ENCODE measurements around the gene ADAM12. TPM values are rescaled to one million over a fixed set of nuclear protein-coding genes. Genes with fewer than 3 reads are reported as not detected.

The ADAM12 gene
- total RNA-seq, 1 donor from 2014 or later = 3.7 TPM

DNA sequence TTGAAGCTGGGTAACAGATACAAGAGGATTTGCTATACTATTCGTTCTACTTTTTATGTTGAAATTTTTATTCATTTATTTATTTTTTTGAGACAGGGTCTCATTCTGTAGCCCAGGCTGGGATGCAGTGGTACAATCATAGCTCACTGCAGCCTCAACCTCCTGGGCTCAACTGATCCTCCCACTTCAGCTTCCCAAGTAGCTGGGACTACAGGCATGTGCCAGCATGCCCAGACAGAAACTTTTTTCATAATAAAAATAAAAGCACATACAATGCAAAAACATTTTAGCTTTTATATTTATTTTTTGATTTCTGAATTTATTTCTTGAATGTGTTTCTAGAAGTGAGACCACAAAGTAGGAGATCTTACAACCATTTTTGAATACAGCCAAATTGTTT lies 420.7 kb downstream of the ADAM12 start:
- Histone ChIP-seq H3K36me3 (no peaks in the 10 kb centered on the region), H3K27me3 (no peaks in the 10 kb centered on the region), H3K27ac (no peak overlapping the region), H3K9me3 (no peaks in the 10 kb centered on the region), H3K4me1 (no peaks in the 10 kb centered on the region), H3K4me3 (no peak overlapping the region)
- TF ChIP-seq, protein P1, sequence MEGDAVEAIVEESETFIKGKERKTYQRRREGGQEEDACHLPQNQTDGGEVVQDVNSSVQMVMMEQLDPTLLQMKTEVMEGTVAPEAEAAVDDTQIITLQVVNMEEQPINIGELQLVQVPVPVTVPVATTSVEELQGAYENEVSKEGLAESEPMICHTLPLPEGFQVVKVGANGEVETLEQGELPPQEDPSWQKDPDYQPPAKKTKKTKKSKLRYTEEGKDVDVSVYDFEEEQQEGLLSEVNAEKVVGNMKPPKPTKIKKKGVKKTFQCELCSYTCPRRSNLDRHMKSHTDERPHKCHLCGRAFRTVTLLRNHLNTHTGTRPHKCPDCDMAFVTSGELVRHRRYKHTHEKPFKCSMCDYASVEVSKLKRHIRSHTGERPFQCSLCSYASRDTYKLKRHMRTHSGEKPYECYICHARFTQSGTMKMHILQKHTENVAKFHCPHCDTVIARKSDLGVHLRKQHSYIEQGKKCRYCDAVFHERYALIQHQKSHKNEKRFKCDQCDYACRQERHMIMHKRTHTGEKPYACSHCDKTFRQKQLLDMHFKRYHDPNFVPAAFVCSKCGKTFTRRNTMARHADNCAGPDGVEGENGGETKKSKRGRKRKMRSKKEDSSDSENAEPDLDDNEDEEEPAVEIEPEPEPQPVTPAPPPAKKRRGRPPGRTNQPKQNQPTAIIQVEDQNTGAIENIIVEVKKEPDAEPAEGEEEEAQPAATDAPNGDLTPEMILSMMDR (IDR thresholded peaks at IDR 0.05) = no peak
- TF ChIP-seq POLR2AphosphoS5 (IDR thresholded peaks at IDR 0.05; ENCODE audit: insufficient read depth in 1 of 2, low read depth in 1 of 2) = no peak
- no peak for TF ChIP-seq POLR2A (IDR thresholded peaks at IDR 0.05)
- no peak for DNase-seq (ENCODE audit: extremely low spot score in 2 of 2)
- intact Hi-C loops (cut with DNase I) = no loop called here

GRCh38 chr10:125964558-125964957 lies 423.7 kb downstream of the ADAM12 start:
- intact Hi-C loops (cut with DNase I) = no loop called here
- TF ChIP-seq, protein P1 (IDR thresholded peaks at IDR 0.05) = no peak
- TF ChIP-seq POLR2A (IDR thresholded peaks at IDR 0.05) = no peak
- no peak for TF ChIP-seq POLR2AphosphoS5 (IDR thresholded peaks at IDR 0.05; ENCODE audit: insufficient read depth in 1 of 2, low read depth in 1 of 2)
- H3K9me3 ChIP-seq = no peaks in the 10 kb centered on the region
- no peak for DNase-seq (ENCODE audit: extremely low spot score in 2 of 2)
- H3K27me3 ChIP-seq = no peaks in the 10 kb centered on the region
- H3K27ac ChIP-seq = no peak overlapping the region
- H3K4me1 ChIP-seq = no peaks in the 10 kb centered on the region
- no peak overlapping the region for H3K4me3 ChIP-seq
- H3K36me3 ChIP-seq = no peaks in the 10 kb centered on the region

Small RNA genes within 50 kb of the gene (small RNA-seq; reads per million reads assigned to genes)
- gene RNA5SP328 = not detected
